MCF 10A (cell line): ENCODE data around the gene RFC2. TPM values are rescaled to one million over a fixed set of nuclear protein-coding genes. Genes with fewer than 3 reads are reported as not detected.

Experiments
- BruUV-seq: library from RNA; stranded (reverse); fragments of 400-500 nt; replicated peaks from 2 replicates; lab custom pipeline; 2021; lab: Mats Ljungman, UMichigan
- CTCF ChIA-PET: fragments of 300-600 bp; sonication (Branson Sonifier 250); formaldehyde crosslinking; extraction: SDS; loops from one replicate; lab custom pipeline; 2021; ENCODE audit warnings: antibody characterized with exemption, inconsistent platforms; lab: Yijun Ruan, JAX
- POLR2A ChIA-PET: fragments of 300-600, 350-650 bp; sonication (Branson Sonifier 250); formaldehyde crosslinking; extraction: SDS; loops from one replicate; lab custom pipeline; 2020; ENCODE audit warnings: antibody characterized with exemption, inconsistent platforms; lab: Yijun Ruan, JAX
- DNase-seq: peaks from one replicate; pipeline ENCODE4 v3.0.0-alpha.2; 2018; ENCODE audit not compliant: unreplicated experiment
- H3K27ac Mint-ChIP-seq: one replicate; pipeline ENCODE4 v1.8.0; 2022; ENCODE audit warnings: mild to moderate bottlenecking, low read depth, mixed read lengths; ENCODE audit not compliant: unreplicated experiment
- H3K27me3 Mint-ChIP-seq: one replicate; pipeline ENCODE4 v1.8.0; 2022; ENCODE audit warnings: mixed read lengths; ENCODE audit not compliant: insufficient read depth, unreplicated experiment
- H3K36me3 Mint-ChIP-seq: one replicate; pipeline ENCODE4 v1.8.0; 2022; ENCODE audit warnings: mild to moderate bottlenecking, moderate library complexity, mixed read lengths; ENCODE audit not compliant: insufficient read depth, unreplicated experiment
- H3K4me1 Mint-ChIP-seq: one replicate; pipeline ENCODE4 v1.8.0; 2022; ENCODE audit warnings: mixed read lengths; ENCODE audit not compliant: insufficient read depth, unreplicated experiment
- H3K4me3 Mint-ChIP-seq: one replicate; pipeline ENCODE4 v1.8.0; 2022; ENCODE audit warnings: mild to moderate bottlenecking, moderate library complexity, mixed read lengths; ENCODE audit not compliant: unreplicated experiment
- H3K9me3 Mint-ChIP-seq: one replicate; pipeline ENCODE4 v1.8.0; 2022; ENCODE audit warnings: mixed read lengths; ENCODE audit not compliant: unreplicated experiment
- intact Hi-C: fragments of 100-400 bp; cut with micrococcal nuclease; formaldehyde crosslinking; loops from 2 replicates; pipeline ENCODE4 v1.14.1; 2022
- total RNA-seq: library from RNA; stranded (reverse); gene quantifications from 2 replicates; pipeline ENCODE4 v1.2.3, GENCODE V29; 2022
- TF ChIP-seq, protein P1 (sequence below): fragments of 200-600 bp; IDR thresholded peaks from one replicate; pipeline ENCODE4 v1.8.0; 2022; ENCODE audit warnings: antibody characterized with exemption, mild to moderate bottlenecking; ENCODE audit not compliant: unreplicated experiment

The RFC2 gene
- total RNA-seq, 1 experiment from 2014 or later: 35.0 TPM

- peaks cover 46% of the 10 kb centered on the region for H3K4me1 Mint-ChIP-seq
These were observed 70.3 kb downstream of the RFC2 start for GRCh38 chr7:74183653-74184450.

DNA sequence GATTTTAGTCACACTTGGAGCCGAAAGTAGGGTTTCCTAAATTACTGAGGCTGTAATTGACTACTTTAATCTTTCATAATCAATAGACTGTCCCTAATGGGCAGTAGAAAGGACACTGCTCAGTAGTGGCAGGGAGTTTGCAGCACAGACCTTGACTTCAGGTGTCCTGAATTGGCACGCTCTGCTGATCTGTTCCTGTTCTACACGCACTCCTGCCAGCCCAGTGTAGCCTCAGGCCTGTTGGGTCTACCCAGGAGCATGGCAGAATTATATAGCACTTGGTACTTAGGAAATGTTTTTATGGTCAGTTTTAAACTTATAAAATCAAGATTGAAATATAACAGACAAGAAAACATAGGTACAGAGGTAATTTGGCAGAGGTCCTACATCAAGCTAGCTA lies 71.1 kb downstream of the RFC2 start:
- CTCF ChIA-PET: interaction anchor here (0.6 to 2.3 kb wide), 7 partner anchors 8 to 218 kb away, joined by 3 to 10 read pairs (median 6); partner anchors contain the start of gene EIF4H
- intact Hi-C loops: loop anchor here (1.0 kb wide), 1 partner anchor 115 kb away; no protein-coding TSS in a partner anchor
- peaks cover 48% of the 10 kb centered on the region for H3K4me1 Mint-ChIP-seq
- TF ChIP-seq, protein P1, sequence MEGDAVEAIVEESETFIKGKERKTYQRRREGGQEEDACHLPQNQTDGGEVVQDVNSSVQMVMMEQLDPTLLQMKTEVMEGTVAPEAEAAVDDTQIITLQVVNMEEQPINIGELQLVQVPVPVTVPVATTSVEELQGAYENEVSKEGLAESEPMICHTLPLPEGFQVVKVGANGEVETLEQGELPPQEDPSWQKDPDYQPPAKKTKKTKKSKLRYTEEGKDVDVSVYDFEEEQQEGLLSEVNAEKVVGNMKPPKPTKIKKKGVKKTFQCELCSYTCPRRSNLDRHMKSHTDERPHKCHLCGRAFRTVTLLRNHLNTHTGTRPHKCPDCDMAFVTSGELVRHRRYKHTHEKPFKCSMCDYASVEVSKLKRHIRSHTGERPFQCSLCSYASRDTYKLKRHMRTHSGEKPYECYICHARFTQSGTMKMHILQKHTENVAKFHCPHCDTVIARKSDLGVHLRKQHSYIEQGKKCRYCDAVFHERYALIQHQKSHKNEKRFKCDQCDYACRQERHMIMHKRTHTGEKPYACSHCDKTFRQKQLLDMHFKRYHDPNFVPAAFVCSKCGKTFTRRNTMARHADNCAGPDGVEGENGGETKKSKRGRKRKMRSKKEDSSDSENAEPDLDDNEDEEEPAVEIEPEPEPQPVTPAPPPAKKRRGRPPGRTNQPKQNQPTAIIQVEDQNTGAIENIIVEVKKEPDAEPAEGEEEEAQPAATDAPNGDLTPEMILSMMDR: no peak
- no peaks in the 10 kb centered on the region for H3K9me3 Mint-ChIP-seq
- BruUV-seq: no TSS peak
- no peak overlapping the region for H3K4me3 Mint-ChIP-seq
- H3K27ac Mint-ChIP-seq: peak overlapping the region; percentile 43
- peak; percentile 23 for DNase-seq
- H3K36me3 Mint-ChIP-seq: peaks cover 73% of the 10 kb centered on the region
- POLR2A ChIA-PET: interaction anchor here (0.8 to 3.0 kb wide), 3 partner anchors 9 to 104 kb away, joined by 4 to 14 read pairs (median 4); partner anchors contain the start of gene EIF4H
- no peaks in the 10 kb centered on the region for H3K27me3 Mint-ChIP-seq

More at GRCh38 chr7:74183653-74184450, 70.3 kb downstream of the RFC2 start:
- peak; percentile 46 for DNase-seq
- Mint-ChIP-seq H3K36me3 (peaks cover 75% of the 10 kb centered on the region), H3K4me3 (peak overlapping the region; percentile 4), H3K27me3 (no peaks in the 10 kb centered on the region), H3K27ac (no peak overlapping the region), H3K9me3 (no peaks in the 10 kb centered on the region)
- no TSS peak for BruUV-seq
- ChIA-PET POLR2A (interaction anchor here (0.8 to 3.0 kb wide), 2 partner anchors 9 kb away, joined by 4 to 14 read pairs; partner anchors contain the start of gene EIF4H), CTCF (interaction anchor here (0.6 to 2.3 kb wide), 8 partner anchors 9 to 217 kb away, joined by 3 to 10 read pairs (median 6); partner anchors contain the start of gene EIF4H)
- TF ChIP-seq, protein P1: peak; percentile 20
- intact Hi-C loops: loop anchor here (1.0 kb wide), 1 partner anchor 116 kb away; no protein-coding TSS in a partner anchor

GRCh38 chr7:74182453-74183090 lies 71.6 kb downstream of the RFC2 start:
- peaks cover 43% of the 10 kb centered on the region for H3K4me1 Mint-ChIP-seq
- no peaks in the 10 kb centered on the region for H3K9me3 Mint-ChIP-seq
- H3K36me3 Mint-ChIP-seq: peaks cover 68% of the 10 kb centered on the region
- H3K4me3 Mint-ChIP-seq: no peak overlapping the region
- no TSS peak for BruUV-seq
- DNase-seq: no peak
- ChIA-PET CTCF (interaction anchor here (0.6 to 2.3 kb wide), 8 partner anchors 8 to 219 kb away, joined by 4 to 10 read pairs (median 6); partner anchors contain the start of gene EIF4H), POLR2A (interaction anchor here (1.2 to 3.0 kb wide), 2 partner anchors 8 to 103 kb away, joined by 4 to 14 read pairs; partner anchors contain the start of gene EIF4H)
- TF ChIP-seq, protein P1: no peak
- peak overlapping the region; percentile 43 for H3K27ac Mint-ChIP-seq
- intact Hi-C loops: loop anchor here (1.0 kb wide), 1 partner anchor 114 kb away; no protein-coding TSS in a partner anchor
- H3K27me3 Mint-ChIP-seq: no peaks in the 10 kb centered on the region
